ENCODE measurements around the gene BABAM2.

GRCh38 chr2:28281739-28282138 lies 391.2 kb downstream of the BABAM2 start:
- TF ChIP-seq EZH2 (IDR thresholded peaks at IDR 0.05; ENCODE audit: insufficient read depth, poor library complexity, severe bottlenecking) (no peak), EZH2phosphoT487 (IDR thresholded peaks at IDR 0.05; ENCODE audit: insufficient read depth, low read depth) (no peak)
